ENCODE measurements around the gene ACTN3.

DNA sequence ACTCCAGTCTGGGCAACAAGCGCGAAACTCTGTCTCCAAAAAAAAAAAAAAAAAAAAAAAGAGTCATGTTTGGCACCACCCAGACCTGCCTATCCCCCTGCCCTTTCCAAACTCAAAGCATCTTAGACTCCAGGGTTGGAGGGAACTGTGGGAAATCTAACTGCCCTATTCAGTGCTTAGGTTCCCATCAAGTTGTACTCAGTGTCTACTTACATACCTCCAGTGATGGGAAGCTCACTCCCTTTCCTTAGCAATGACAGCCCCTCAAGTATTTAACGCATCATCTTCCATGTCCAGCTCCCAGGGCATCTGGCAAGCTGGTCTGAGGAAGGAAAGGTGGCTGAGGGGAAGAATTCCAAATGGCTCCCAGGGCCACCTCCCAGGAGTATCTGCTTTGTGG is 3.0 kb downstream of the ACTN3 start:
- TF ChIP-seq, protein P1, sequence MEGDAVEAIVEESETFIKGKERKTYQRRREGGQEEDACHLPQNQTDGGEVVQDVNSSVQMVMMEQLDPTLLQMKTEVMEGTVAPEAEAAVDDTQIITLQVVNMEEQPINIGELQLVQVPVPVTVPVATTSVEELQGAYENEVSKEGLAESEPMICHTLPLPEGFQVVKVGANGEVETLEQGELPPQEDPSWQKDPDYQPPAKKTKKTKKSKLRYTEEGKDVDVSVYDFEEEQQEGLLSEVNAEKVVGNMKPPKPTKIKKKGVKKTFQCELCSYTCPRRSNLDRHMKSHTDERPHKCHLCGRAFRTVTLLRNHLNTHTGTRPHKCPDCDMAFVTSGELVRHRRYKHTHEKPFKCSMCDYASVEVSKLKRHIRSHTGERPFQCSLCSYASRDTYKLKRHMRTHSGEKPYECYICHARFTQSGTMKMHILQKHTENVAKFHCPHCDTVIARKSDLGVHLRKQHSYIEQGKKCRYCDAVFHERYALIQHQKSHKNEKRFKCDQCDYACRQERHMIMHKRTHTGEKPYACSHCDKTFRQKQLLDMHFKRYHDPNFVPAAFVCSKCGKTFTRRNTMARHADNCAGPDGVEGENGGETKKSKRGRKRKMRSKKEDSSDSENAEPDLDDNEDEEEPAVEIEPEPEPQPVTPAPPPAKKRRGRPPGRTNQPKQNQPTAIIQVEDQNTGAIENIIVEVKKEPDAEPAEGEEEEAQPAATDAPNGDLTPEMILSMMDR (IDR thresholded peaks at IDR 0.05) = no peak
- TF ChIP-seq EP300 (IDR thresholded peaks at IDR 0.05) = no peak

Data from sigmoid colon (tissue), 4 donors.